Heart left ventricle (tissue), 16 donors: Measurements from ENCODE around the gene COL27A1. TPM values are rescaled to one million over a fixed set of nuclear protein-coding genes. Genes with fewer than 3 reads are reported as not detected.

ENCODE experiments used
- ATAC-seq, 4 donors: fragments of 200-7000 bp; cut with Tn5 transposase; one replicate each; pipeline ENCODE4 v1.9.1; 2020 to 2022; ENCODE audit warnings: moderate library complexity in 4 of 4, mild to moderate bottlenecking in 3 of 4, moderate number of reproducible peaks in 1 of 4
- DNase-seq, 5 donors: peaks; one replicate each; pipeline ENCODE4 v3.0.0-alpha.2; 2020
- H3K27ac ChIP-seq, 12 donors: fragments of 200-600 bp; sonication (generic) in 4 of 12; one replicate each; pipeline versions ENCODE4 v1.5.0 to v1.8.0; 2016 to 2022; ENCODE audit warnings: mild to moderate bottlenecking in 2 of 12
- H3K27me3 ChIP-seq, 9 donors: fragments of 200-600 bp; sonication (generic) in 2 of 9; one replicate each; pipeline versions ENCODE4 v1.5.1 to v1.8.0; 2016 to 2022; ENCODE audit warnings: mild to moderate bottlenecking in 3 of 9
- H3K36me3 ChIP-seq, 9 donors: fragments of 200-600 bp; sonication (generic) in 2 of 9; one replicate each; pipeline versions ENCODE4 v1.5.0 to v1.8.0; 2018 to 2022; ENCODE audit warnings: mild to moderate bottlenecking in 2 of 9
- H3K4me1 ChIP-seq, 12 donors: fragments of 200-600 bp; sonication (generic) in 4 of 12; one replicate each; pipeline versions ENCODE4 v1.5.0 to v1.8.0; 2016 to 2022; ENCODE audit warnings: mild to moderate bottlenecking in 3 of 12
- H3K4me3 ChIP-seq, 12 donors: fragments of 200-600 bp; sonication (generic) in 4 of 12; one replicate each; pipeline versions ENCODE4 v1.5.0 to v1.8.0; 2017 to 2022; ENCODE audit warnings: mild to moderate bottlenecking in 9 of 12, moderate library complexity in 4 of 12
- H3K9me3 ChIP-seq, 12 donors: fragments of 200-600 bp; sonication (generic) in 4 of 12; one replicate each; pipeline versions ENCODE4 v1.5.0 to v1.8.0; 2016 to 2022; ENCODE audit warnings: mild to moderate bottlenecking in 1 of 12
- POLR2A ChIP-seq, 2 donors: fragments of 450-650 bp; IDR thresholded peaks; one replicate each; pipeline ENCODE4 v1.6.1; 2017; ENCODE audit warnings: antibody characterized with exemption in 2 of 2, mild to moderate bottlenecking in 2 of 2, moderate library complexity in 2 of 2
- WGBS, 4 donors: extraction: QIAGEN DNeasy Blood & Tissue Kit in 2 of 4; methylation state at CpG; one replicate each; pipeline versions ENCODE4 v1.1.5 to v1.1.7; 2013 to 2018; 5-methylcytosine and 5-hydroxymethylcytosine counted together
- intact Hi-C, 10 donors: fragments of 100-400 bp; cut with DNase I; formaldehyde crosslinking; loops; one replicate each; pipeline versions ENCODE4 v1.11.1 to v1.14.2; 2022
- polyA plus RNA-seq, 2 donors: library from polyadenylated mRNA; stranded (reverse); fragments of 200-250 nt; gene quantifications; one replicate each; pipeline ENCODE4 v1.2.3, GENCODE V29; 2013
- total RNA-seq, 9 donors: library from RNA; depleted of rRNA in 2 of 9; stranded (reverse); fragments of >200 nt in 2 of 9; fragmentation: NEBNext Ultra II Directional in 3 of 9; extraction: Animal tissue kit (Norgen Biotek cat#: 25700) in 3 of 9; gene quantifications; one replicate each; pipeline versions ENCODE4 v1.1.0 to v1.2.4, GENCODE V29; 2016 to 2023
- TF ChIP-seq, protein P1 (sequence below), 12 donors: fragments of 200-600 bp; sonication (generic) in 4 of 12; IDR thresholded peaks; one replicate each; pipeline versions ENCODE4 v1.5.0 to v1.8.0; 2018 to 2022; ENCODE audit warnings: antibody characterized with exemption in 12 of 12, mild to moderate bottlenecking in 5 of 12
- donor health status: ischemic (EF 13 %, LVEDD 7.1; RV severe dilation, severe dysfunction).
- donor health status: healthy with polysubstance abuse.
- donor health status: DM: no; HTN: yes; CAD: no.
- donor health status: DM: no; HTN: no; CAD: no.
- donor health status: ischemic (EF 25% LVEDD 6.9; RV normal size, moderate dysfunction).
- donor health status: ischemic (EF 25% LVEDD 5.7; RV mildly dilated, moderate dysfunction).
- donor health status: healthy.
- donor health status: DM: yes; HTN: yes; CAD: no.
- donor health status: ischemic (EF 35%, LVEDD 5.7; RV mildly dilated, moderate dysfunction).
- donor health status: nonischemic (EF 11% LVEDD 7.7; RV severe dilation, severe dysfunction).
- donor health status: DM: yes; HTN: yes; CAD: no.
- donor health status: PGD.
- donor health status: ischemic (EF 29% LVEDD 5.4; RV normal size, mild dysfunction).
- donor health status: nonischemic (EF 23%, LVEDD 6.1; RV moderate dilation, normal function).

The COL27A1 gene
- total and polyA plus RNA-seq, 11 donors, result 2.3 to 14.2 (median 5.2) TPM

DNA sequence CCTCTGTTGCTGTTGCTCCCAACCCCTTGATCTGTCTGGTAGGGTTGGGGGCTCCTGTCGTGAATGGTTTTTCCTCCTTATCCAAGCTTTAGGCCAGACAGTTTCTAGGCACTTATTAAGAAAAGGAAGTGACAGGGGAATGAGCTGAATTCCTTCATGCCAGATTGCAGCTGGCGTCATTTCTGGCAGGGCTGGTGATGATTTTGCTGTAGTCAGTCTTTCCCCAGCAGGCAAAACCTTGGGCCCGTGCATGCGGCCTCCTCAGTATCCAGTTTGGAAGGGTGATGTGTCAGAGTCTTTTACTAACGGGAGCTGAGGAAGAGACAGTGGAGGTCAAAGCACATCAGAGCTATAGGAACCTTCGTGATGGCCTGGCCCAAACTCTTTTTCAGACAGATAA is 58.8 kb downstream of the COL27A1 start:
- DNase-seq (peak in 1 of 5 donors; percentile 65), ATAC-seq (peak in 1 of 4 donors; percentile 26)
- Histone ChIP-seq H3K27ac (peak overlapping the region in 1 of 12 donors; percentile 25), H3K4me1 (peaks cover 0 to 45% (median 20%) of the 10 kb centered on the region in 12 donors), H3K27me3 (no peaks in the 10 kb centered on the region), H3K36me3 (peaks cover 0 to 3% (median 0%) of the 10 kb centered on the region in 9 donors), H3K9me3 (no peaks in the 10 kb centered on the region), H3K4me3 (no peak overlapping the region)
- WGBS, 4 donors, result 44 to 67% (median 62%) methylated on average over 6 of the region's 6 CpGs
- intact Hi-C loops, result loop anchor here in 2 of 10 donors (2.0 to 10.0 kb wide), 2 partner anchors 37 to 59 kb away; partner anchors contain the start of gene COL27A1 (in 1 of the 2)
- no peak for TF ChIP-seq POLR2A (IDR thresholded peaks at IDR 0.05)
- TF ChIP-seq, protein P1, sequence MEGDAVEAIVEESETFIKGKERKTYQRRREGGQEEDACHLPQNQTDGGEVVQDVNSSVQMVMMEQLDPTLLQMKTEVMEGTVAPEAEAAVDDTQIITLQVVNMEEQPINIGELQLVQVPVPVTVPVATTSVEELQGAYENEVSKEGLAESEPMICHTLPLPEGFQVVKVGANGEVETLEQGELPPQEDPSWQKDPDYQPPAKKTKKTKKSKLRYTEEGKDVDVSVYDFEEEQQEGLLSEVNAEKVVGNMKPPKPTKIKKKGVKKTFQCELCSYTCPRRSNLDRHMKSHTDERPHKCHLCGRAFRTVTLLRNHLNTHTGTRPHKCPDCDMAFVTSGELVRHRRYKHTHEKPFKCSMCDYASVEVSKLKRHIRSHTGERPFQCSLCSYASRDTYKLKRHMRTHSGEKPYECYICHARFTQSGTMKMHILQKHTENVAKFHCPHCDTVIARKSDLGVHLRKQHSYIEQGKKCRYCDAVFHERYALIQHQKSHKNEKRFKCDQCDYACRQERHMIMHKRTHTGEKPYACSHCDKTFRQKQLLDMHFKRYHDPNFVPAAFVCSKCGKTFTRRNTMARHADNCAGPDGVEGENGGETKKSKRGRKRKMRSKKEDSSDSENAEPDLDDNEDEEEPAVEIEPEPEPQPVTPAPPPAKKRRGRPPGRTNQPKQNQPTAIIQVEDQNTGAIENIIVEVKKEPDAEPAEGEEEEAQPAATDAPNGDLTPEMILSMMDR (IDR thresholded peaks at IDR 0.05), result no peak

DNA sequence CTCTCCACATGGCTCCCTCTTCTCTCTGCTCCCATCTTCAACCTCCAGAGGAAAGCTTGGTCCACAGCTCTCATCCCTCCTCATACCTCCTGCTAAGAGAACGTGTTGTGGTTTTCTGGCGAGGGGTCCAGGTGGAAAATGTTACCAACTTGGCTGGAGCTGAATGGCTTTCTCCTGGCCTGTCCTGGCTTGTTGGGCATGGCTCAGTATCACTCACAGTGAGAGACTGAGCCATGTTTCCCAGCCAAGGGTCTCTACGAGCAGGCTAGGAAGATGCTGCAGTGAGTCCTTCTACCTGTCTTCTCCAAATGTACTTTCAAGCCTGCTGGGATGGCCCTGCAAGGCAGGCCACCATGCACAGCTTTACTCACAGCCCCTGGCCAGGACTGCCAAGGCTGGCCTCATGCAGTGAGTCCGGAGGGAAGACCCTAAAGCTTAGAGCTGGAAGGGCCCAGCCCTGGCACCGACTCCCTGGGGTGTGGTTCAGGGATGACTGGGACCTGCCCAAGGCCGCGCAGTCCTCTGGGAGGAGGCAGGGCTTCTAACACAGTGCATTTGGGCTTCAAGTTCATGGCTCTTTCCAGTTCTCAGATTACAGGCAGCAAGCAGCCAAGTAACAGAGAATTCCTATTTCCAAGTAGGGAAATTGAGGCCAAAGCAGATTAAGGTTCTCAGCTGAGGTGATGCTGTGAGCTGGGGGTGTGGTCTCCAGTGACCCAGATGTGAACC is 59.5 kb downstream of the COL27A1 start:
- WGBS, 4 donors, result 68 to 80% (median 74%) methylated on average over 7 of the region's 7 CpGs

DNA sequence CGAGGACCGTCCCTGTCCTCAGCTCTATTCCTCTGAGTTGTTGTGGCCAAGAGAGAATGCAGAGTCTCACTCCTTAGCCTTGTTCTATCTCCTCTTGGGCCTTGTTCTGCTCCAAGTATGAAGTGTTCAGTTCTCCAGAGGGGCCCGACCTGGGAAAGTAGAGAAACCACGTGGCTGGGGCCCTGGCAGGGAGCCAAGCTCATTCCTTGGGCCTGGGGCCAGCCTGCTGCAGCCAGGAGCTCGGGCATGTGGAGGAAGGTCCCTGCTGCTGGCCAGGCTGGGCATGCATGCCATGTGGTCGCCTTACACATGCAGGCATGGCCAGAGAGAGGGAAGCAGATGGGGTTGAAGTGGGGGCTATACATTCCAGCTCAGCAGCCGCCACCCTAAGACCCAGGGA is 60.7 kb downstream of the COL27A1 start:
- no peaks in the 10 kb centered on the region for H3K9me3 ChIP-seq
- WGBS, 4 donors, result 28 to 39% (median 36%) methylated on average over 7 of the region's 7 CpGs
- H3K4me3 ChIP-seq, result no peak overlapping the region
- intact Hi-C loops, result loop anchor here in 5 of 10 donors (5.0 to 10.0 kb wide), 4 partner anchors 39 to 61 kb away; partner anchors contain the start of gene COL27A1 (in 4 of the 5)
- H3K4me1 ChIP-seq, result peaks cover 0 to 41% (median 20%) of the 10 kb centered on the region in 12 donors
- peak overlapping the region in 6 of 12 donors; percentile 23 to 59 (median 36) for H3K27ac ChIP-seq
- peak; percentile 62 to 77 (median 70) for DNase-seq
- peaks cover 0 to 6% (median 0%) of the 10 kb centered on the region in 9 donors for H3K36me3 ChIP-seq
- peak; percentile 56 to 82 (median 62) for ATAC-seq
- TF ChIP-seq, protein P1 (IDR thresholded peaks at IDR 0.05), result no peak
- TF ChIP-seq POLR2A (IDR thresholded peaks at IDR 0.05), result no peak
- H3K27me3 ChIP-seq, result no peaks in the 10 kb centered on the region

More for the DNA sequence above, 59.5 kb downstream of the COL27A1 start:
- H3K9me3 ChIP-seq, result no peaks in the 10 kb centered on the region
- no peaks in the 10 kb centered on the region for H3K27me3 ChIP-seq
- no peak overlapping the region for H3K4me3 ChIP-seq
- peaks cover 0 to 2% (median 0%) of the 10 kb centered on the region in 9 donors for H3K36me3 ChIP-seq
- ATAC-seq, result peak in 3 of 4 donors; percentile 25 to 48 (median 33)
- peaks cover 0 to 45% (median 20%) of the 10 kb centered on the region in 12 donors for H3K4me1 ChIP-seq
- no peak for DNase-seq
- TF ChIP-seq POLR2A (IDR thresholded peaks at IDR 0.05), result no peak
- TF ChIP-seq, protein P1 (IDR thresholded peaks at IDR 0.05), result no peak
- intact Hi-C loops, result loop anchor here in 6 of 10 donors (2.0 to 10.0 kb wide), 5 partner anchors 38 to 60 kb away; partner anchors contain the start of gene COL27A1 (in 4 of the 6)
- peak overlapping the region in 1 of 12 donors; percentile 25 for H3K27ac ChIP-seq

DNA sequence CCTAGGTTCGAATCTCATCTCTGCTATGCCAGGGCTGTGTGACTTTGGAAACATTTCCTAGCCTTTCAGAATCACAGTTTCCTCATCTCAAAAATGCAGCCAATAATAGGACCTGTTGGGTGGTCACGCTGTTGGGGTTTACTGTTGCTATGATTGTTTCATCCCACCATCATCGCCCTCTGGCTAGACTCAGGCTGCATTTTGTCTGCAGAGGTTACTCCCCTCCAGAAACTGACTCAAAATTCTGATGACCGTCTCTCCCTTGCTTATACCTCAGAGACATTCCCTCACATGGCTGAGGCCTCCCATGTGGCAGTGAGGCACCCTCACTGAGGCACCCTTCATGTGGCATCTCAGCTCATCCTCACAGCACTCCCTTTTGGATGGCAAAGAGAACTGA is 61.6 kb downstream of the COL27A1 start:
- H3K27ac ChIP-seq, result no peak overlapping the region
- H3K36me3 ChIP-seq, result peaks cover 0 to 6% (median 0%) of the 10 kb centered on the region in 9 donors
- H3K4me1 ChIP-seq, result peaks cover 0 to 39% (median 20%) of the 10 kb centered on the region in 12 donors
- TF ChIP-seq, protein P1 (IDR thresholded peaks at IDR 0.05), result no peak
- no peak for TF ChIP-seq POLR2A (IDR thresholded peaks at IDR 0.05)
- ATAC-seq (no peak), DNase-seq (no peak)
- H3K9me3 ChIP-seq, result no peaks in the 10 kb centered on the region
- intact Hi-C loops, result loop anchor here in 5 of 10 donors (5.0 to 10.0 kb wide), 4 partner anchors 40 to 62 kb away; partner anchors contain the start of gene COL27A1 (in 4 of the 5)
- 86 to 95% (median 90%) methylated on average over 4 of the region's 4 CpGs for WGBS, 4 donors
- H3K4me3 ChIP-seq, result no peak overlapping the region
- no peaks in the 10 kb centered on the region for H3K27me3 ChIP-seq
